ENCODE data around the gene PRKN.
"Not testable (repeated sequence)": the region's sequence is repeated elsewhere in the genome, so short reads cannot be mapped to it uniquely, and the experiment has no call there.

PRKN gene

GRCh38 chr6:161847628-161848027, 879.9 kb downstream of the PRKN start:
- no peak for DNase-seq (ENCODE audit: low read depth, low spot score)

- no peak for DNase-seq (ENCODE audit: low read depth, low spot score)
Observed at GRCh38 chr6:161844804-161845203, 882.8 kb downstream of the PRKN start.

DNA sequence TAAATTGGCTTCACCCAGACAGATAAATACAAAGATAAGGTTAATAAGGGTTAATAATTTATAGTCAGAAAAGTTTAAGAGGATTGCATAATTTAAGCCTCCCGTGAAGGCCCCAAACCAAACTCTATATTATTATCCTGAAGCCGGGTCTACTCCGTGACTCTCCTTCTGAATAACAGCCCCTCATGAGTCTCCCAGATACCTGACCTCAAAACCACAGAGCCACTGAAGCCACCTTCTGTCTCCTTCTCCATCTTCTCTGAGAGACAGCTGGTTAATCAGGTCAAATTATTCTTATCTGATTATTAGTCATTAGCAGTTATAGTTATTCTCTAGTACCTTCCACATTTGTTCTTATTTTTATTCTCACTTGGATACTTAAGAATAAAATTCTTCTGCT, 884.5 kb downstream of the PRKN start:
- no peak for DNase-seq (ENCODE audit: low read depth, low spot score)

DNA sequence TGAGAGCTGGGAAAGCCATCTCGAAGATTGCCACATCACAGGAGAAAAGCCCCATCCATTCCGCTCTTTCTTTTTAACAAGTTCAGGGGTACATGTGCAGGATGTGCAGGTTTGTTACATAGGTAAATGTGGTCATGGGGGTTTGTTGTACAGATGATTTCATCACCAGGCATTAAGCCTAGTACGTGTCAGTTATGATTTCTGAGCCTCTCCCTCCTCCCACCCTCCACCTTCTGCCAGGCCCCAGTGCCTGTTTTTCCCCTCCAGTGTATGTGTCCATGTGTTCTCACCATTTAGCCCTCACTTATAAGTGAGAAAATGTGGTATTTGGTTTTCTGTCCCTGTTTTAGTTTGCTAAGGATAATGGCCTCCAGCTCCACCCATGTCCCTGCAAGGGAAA, 887.2 kb downstream of the PRKN start:
- no peak for DNase-seq (ENCODE audit: low read depth, low spot score)

- DNase-seq (ENCODE audit: low read depth, low spot score): no peak
Observed at GRCh38 chr6:161838306-161839035, 889.1 kb downstream of the PRKN start.

DNA sequence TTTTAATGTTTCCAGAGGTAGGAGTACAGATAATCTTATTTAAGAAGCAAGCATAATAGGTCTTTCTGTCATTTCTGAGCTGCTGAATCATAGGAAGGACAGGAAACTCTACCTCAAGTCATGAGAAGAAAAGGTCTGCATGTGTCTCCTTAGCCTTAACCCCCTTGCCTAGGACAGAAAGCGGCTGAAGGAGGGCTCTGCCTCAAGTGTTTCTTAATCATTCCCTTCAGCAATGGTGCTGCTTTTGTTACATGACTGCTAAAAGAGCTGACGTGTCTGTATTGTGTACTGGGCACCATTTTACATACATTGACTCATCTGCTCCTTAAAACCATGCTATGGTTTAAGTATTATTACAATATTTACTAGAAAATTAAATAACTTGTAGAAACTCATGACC, 889.7 kb downstream of the PRKN start:
- DNase-seq (ENCODE audit: low read depth, low spot score): no peak

DNA sequence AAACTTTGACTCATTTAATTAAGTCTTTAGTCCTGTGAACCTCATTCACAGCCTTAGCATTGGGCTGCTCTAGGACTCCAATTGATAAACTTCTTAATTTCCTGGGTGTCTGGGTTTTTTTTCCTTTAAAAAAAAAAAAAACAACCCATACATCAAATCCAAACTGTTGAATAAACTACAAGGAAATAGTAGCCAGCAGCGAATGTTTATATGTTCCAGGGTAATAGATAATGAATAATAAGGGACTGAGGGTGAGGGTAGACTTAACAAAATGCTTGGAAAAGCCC, 890.2 kb downstream of the PRKN start:
- no peak for DNase-seq (ENCODE audit: low read depth, low spot score)

DNA sequence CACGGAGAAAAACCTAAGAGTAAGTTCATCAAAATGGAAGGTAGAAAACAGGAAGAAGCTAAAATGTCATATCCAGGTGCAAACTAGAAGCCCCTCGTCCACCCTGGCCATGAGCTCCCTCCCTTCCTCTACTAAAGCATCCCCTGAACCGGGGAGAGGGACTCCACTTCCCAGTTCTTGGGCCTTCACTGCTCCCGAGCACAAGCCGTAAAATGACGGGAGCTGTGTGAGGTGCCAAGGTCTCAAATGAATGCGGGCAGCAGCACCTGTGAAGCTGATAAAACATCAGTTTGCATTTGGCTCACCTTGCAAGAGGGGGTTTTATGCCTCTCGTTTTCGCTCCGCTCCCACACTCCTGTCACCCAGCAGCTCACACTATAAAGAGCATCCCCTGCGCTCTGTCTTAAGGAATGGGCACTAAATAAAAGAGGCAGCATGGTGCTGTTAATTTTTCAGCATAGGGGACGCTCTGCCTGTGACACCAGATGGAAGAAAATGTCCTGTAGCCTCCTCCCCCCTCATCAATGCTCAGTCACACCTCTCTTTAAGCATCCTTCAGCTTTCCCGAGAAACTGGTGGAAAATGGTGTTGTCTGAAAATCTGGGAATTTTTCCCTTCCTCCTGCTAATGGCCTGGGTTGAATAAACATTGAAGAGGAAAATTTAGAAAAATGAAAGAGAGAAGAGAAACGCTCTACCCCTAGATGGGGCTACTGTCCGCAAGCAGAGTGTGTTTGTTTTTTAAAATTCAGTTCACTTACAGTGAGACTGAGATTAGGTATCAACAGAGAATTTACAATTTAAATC, 890.7 kb downstream of the PRKN start:
- DNase-seq (ENCODE audit: low read depth, low spot score): no peak

DNA sequence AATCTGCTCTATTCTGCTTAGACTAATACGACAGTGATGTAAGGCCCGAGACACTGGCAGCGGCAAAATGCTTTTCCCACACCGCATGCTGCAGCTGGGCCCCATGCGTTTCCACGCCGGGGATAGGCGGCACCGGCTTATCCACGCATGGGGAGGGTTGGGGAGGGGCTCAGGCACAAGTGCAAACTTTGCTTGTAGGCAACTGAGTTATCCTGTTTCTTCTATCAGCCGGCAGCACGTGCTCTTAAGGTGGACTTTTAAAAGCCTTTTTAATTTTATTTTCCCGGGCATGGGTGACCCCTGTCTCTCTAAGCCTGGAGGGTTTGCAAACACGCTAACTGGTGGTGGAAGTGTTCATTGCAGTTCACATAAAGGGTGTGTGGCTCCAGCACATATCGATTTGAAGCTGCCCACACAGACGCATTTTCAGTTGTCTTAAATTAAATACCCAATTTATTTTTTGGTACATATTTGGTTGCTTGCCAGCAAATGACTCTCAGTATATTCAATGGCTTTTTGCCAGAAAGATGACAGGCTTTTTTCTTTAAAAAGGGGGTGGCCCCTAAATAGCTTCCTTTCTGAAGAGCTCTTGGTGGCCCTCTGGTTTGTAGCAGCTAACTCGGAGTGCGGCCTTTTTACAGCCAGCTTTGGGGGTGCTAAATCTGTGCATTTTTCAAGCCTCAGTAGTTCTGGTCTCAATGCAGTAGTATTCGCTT, 891.9 kb downstream of the PRKN start:
- no peak for DNase-seq (ENCODE audit: low read depth, low spot score)

DNA sequence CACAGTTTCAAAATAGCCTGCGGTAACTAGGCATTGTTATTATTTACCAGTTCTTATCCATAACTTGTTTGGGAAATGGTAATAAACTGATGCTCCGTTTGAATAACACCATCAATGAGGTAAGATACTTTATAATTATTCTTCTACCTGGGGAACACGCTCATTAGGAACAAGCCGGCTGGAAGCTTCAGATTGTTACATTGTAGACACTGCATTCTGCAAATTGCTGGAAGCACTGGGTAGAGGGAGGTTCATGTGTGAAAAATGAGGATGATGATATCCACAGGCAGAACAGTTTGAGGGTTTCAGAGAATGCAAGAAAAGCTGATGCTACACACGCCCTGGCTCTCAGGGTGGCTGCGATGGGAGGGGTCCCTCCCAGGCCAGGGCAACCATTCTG, 893.1 kb downstream of the PRKN start:
- DNase-seq (ENCODE audit: low read depth, low spot score): no peak

DNA sequence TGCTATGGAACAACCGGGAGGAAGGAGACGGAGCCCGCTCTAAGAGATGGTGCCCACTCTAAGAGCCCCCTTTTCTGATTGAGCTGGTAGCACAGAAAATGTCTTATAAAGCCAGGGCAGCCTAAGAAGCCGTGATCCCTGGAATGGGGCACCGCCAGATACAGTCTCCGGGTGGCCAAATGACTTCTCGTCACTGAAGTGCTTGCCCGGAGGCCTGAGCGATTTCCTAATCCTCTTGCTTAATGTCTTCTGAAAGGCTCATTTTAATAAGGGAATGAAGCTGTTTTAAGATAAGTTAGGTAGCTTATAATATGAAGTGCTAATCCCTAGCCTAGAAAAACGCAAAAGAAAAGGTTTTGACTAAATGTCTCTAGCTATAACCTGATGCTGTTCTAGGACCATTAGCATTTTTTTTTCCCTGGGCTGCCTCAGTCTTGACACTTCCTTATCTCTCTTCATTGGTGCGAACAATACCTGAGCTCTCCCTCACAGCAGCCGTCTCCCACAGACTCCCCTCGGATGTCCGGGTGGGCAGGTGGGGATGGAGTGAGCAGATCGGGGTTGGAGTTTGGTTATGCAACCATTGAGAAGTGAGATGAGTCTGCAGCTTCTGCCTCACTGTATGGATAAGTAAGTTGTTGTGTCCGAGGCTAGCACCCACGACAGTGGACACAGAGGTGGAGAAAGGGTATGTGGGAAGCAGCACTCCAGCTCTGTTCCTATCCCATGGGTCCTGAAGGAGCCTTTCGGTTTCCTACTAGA, 894.3 kb downstream of the PRKN start:
- no peak for DNase-seq (ENCODE audit: low read depth, low spot score)

DNA sequence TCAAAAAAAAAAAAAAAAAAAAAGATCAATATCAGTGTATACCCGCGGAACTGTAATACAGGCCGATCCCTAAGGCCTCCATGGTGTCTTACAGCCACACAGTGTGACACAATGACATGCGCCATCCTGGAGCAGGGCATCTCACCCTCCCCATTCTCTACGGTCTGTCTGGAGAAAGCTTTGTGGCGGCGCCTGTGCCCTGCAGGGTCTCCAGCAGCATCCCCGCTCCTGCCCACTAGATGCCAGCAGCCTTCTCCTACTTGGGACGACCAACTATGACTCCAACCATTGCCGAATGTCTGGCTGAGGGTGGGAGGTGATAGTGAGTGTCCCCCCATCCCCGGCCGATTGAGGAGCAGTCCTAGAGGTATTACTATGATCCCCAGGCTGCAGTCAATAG, 894.9 kb downstream of the PRKN start:
- no peak for DNase-seq (ENCODE audit: low read depth, low spot score)

- no peak for DNase-seq (ENCODE audit: low read depth, low spot score)
Observed at GRCh38 chr6:161830866-161831616, 896.5 kb downstream of the PRKN start.

- no peak for DNase-seq (ENCODE audit: low read depth, low spot score)
Observed at GRCh38 chr6:161829291-161829729, 898.3 kb downstream of the PRKN start.

- no peak for DNase-seq (ENCODE audit: low read depth, low spot score)
Observed at GRCh38 chr6:161828355-161828754, 899.2 kb downstream of the PRKN start.

- no peak for DNase-seq (ENCODE audit: low read depth, low spot score)
Observed at GRCh38 chr6:161826512-161826911, 901.1 kb downstream of the PRKN start.

DNA sequence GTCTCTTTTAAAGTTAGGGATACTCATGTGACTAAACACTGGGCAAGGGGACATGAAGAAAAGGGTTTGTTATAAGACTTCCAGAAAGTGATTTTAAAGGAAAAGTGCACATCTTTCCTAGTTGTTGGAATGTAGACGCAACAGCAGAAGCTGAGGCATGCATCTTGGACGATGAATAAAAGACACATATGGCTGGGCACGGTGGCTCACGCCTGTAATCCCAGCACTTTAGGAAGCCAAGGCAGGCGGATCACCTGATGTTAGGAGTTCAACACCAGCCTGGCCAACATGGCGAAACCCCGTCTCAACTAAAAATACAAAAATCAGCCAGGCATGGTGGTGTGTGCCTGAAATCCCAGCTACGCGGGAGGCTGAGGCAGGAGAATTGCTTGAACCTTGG, 905.4 kb downstream of the PRKN start:
- not testable (repeated sequence) for DNase-seq (ENCODE audit: low read depth, low spot score)

GRCh38 chr6:161817881-161818280, 909.7 kb downstream of the PRKN start:
- no peak for DNase-seq (ENCODE audit: low read depth, low spot score)

DNA sequence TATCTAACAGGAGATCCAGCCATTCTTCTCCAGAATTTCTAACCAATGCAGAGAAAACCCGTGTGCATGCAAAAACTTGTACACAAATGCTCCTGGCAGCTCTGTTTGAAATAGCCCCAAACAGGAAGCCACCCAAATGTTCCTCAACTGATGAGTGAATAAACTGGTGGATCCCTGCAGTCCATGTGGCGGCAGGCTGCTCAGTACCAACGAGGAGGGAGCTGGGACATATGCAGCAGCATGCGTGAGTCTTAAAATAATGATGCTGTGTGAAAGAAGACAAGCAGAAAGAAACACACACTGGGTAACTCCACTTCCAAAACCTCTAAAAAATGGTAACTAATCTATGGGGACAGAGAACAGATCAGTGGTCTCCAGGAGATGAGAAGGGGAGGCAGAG, 911.6 kb downstream of the PRKN start:
- no peak for DNase-seq (ENCODE audit: low read depth, low spot score)

DNA sequence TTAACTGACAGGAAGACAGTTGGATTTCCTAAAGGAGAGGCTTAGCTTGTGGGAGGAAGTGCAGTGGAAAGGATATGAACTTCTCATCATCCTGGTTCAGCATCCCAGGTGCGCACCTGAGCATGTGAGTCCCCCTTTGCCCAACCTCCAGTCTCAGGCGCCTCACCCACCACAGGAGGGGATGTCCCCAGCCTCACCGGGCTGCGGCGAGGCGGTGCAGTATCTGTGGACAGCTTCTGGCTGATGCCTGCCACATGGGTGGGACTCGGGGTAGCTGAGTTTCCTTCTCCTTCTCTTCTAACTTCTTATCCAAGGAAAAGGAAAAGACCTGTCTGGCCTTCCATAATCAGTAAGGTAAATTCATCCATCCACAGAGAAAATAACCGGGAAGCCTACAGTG, 914.4 kb downstream of the PRKN start:
- DNase-seq (ENCODE audit: low read depth, low spot score): no peak

DNA sequence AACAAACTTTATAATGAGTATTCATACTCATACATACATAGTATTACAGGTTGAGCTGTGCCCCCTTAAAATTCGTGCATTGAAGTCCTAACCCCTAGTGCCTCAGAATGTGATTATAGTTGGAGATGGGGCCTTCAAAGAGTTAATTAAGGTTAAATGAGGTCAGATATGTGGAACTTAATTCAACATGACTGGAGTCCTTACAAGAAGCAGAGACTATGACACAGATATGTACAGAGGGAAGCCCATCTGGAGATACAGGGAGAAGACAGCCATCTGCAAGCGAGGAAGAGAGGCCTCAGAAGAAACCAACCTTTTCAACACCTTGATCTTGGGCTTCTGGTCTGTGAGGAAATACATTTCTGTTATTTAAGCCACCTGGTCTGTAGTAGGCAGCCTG, 917.6 kb downstream of the PRKN start:
- DNase-seq (ENCODE audit: low read depth, low spot score): no peak

Data from iPS DF 19.7 (cell line).